Left lung (tissue), 10 donors: ENCODE measurements around the gene FNBP1L. TPM values are rescaled to one million over a fixed set of nuclear protein-coding genes. Genes with fewer than 3 reads are reported as not detected.

ENCODE experiments used
- ATAC-seq: fragments of 200-7000 bp; cut with Tn5 transposase; one replicate; pipeline ENCODE4 v1.9.1; 2020; ENCODE audit warnings: moderate library complexity
- DNase-seq, 4 donors: peaks; one replicate each; pipeline ENCODE4 v3.0.0-alpha.2; 2013 to 2020
- H3K27ac ChIP-seq, 2 donors: fragments of 200-600 bp; sonication (generic) in 1 of 2; one replicate each; pipeline versions ENCODE4 v1.5.0 to v1.8.0; 2020 to 2021
- H3K27me3 ChIP-seq, 2 donors: fragments of 200-600 bp; sonication (generic) in 1 of 2; one replicate each; pipeline versions ENCODE4 v1.5.0 to v1.8.0; 2020 to 2021
- H3K36me3 ChIP-seq, 2 donors: fragments of 200-600 bp; sonication (generic) in 1 of 2; one replicate each; pipeline versions ENCODE4 v1.5.0 to v1.8.0; 2020 to 2021
- H3K4me1 ChIP-seq, 2 donors: fragments of 200-600 bp; one replicate each; pipeline ENCODE4 v1.8.0; 2021
- H3K4me3 ChIP-seq, 2 donors: fragments of 200-600 bp; sonication (generic) in 1 of 2; one replicate each; pipeline versions ENCODE4 v1.5.0 to v1.8.0; 2020 to 2021; ENCODE audit warnings: mild to moderate bottlenecking in 1 of 2
- H3K9me3 ChIP-seq, 2 donors: fragments of 200-600 bp; sonication (generic) in 1 of 2; one replicate each; pipeline versions ENCODE4 v1.5.0 to v1.8.0; 2020 to 2021
- CTCF ChIP-seq, 2 donors: fragments of 200-600 bp; sonication (generic) in 1 of 2; IDR thresholded peaks; one replicate each; pipeline versions ENCODE4 v1.5.0 to v1.8.0; 2021; ENCODE audit warnings: antibody characterized with exemption in 2 of 2
- intact Hi-C, 2 donors: fragments of 100-400 bp; cut with DNase I; formaldehyde crosslinking; loops; one replicate each; pipeline versions ENCODE4 v1.11.2 to v1.14.2; 2022
- polyA plus RNA-seq, 6 donors: library from polyadenylated mRNA; unstranded; fragments of 120-200 nt; gene quantifications; one replicate each; pipeline ENCODE4 v1.2.1, GENCODE V29; 2013; ENCODE audit not compliant: insufficient read length in 6 of 6
- total RNA-seq, 2 donors: library from RNA; stranded (reverse); fragmentation: NEBNext Ultra II Directional; extraction: Animal tissue kit (Norgen Biotek cat#: 25700); gene quantifications; one replicate each; pipeline ENCODE4 v1.2.1, GENCODE V29; 2021
- donor health status: DM: no; HTN: yes; CAD: no.
- donor health status: DM: no; HTN: no; CAD: no.

Gene FNBP1L
- total and polyA plus RNA-seq, 8 donors = 26.9 to 126 (median 112) TPM

GRCh38 chr1:93483200-93483599 is 35.3 kb downstream of the FNBP1L start:
- Histone ChIP-seq H3K4me3 (no peak overlapping the region), H3K27me3 (no peaks in the 10 kb centered on the region), H3K36me3 (no peaks in the 10 kb centered on the region), H3K9me3 (peaks cover 0 to 20% of the 10 kb centered on the region in 2 donors), H3K27ac (no peak overlapping the region), H3K4me1 (no peaks in the 10 kb centered on the region)
- ATAC-seq = no peak
- no peak for TF ChIP-seq CTCF (IDR thresholded peaks at IDR 0.05)
- no peak for DNase-seq
- intact Hi-C loops = no loop called here

GRCh38 chr1:93483606-93484005 is 35.7 kb downstream of the FNBP1L start:
- intact Hi-C loops = no loop called here
- no peaks in the 10 kb centered on the region for H3K36me3 ChIP-seq
- H3K9me3 ChIP-seq = peaks cover 0 to 17% of the 10 kb centered on the region in 2 donors
- H3K4me1 ChIP-seq = no peaks in the 10 kb centered on the region
- H3K27me3 ChIP-seq = no peaks in the 10 kb centered on the region
- no peak for ATAC-seq
- no peak overlapping the region for H3K27ac ChIP-seq
- H3K4me3 ChIP-seq = no peak overlapping the region
- no peak for DNase-seq
- no peak for TF ChIP-seq CTCF (IDR thresholded peaks at IDR 0.05)

- no peak for TF ChIP-seq CTCF (IDR thresholded peaks at IDR 0.05)
- H3K4me3 ChIP-seq = no peak overlapping the region
- no peak for DNase-seq
- no peaks in the 10 kb centered on the region for H3K36me3 ChIP-seq
- intact Hi-C loops = no loop called here
- ATAC-seq = no peak
- no peak overlapping the region for H3K27ac ChIP-seq
- H3K4me1 ChIP-seq = no peaks in the 10 kb centered on the region
- no peaks in the 10 kb centered on the region for H3K9me3 ChIP-seq
- no peaks in the 10 kb centered on the region for H3K27me3 ChIP-seq
These were observed 40.3 kb downstream of the FNBP1L start for GRCh38 chr1:93488207-93488606.

GRCh38 chr1:93489756-93490155 is 41.8 kb downstream of the FNBP1L start:
- TF ChIP-seq CTCF (IDR thresholded peaks at IDR 0.05) = no peak
- ATAC-seq = no peak
- intact Hi-C loops = no loop called here

GRCh38 chr1:93490357-93490756 is 42.4 kb downstream of the FNBP1L start:
- no peaks in the 10 kb centered on the region for H3K4me1 ChIP-seq
- H3K9me3 ChIP-seq = no peaks in the 10 kb centered on the region
- no peak overlapping the region for H3K27ac ChIP-seq
- no peak for DNase-seq
- H3K4me3 ChIP-seq = no peak overlapping the region
- TF ChIP-seq CTCF (IDR thresholded peaks at IDR 0.05) = no peak
- H3K36me3 ChIP-seq = no peaks in the 10 kb centered on the region
- ATAC-seq = no peak
- intact Hi-C loops = no loop called here
- H3K27me3 ChIP-seq = no peaks in the 10 kb centered on the region

More at GRCh38 chr1:93489756-93490155, 41.8 kb downstream of the FNBP1L start:
- no peak overlapping the region for H3K4me3 ChIP-seq
- no peaks in the 10 kb centered on the region for H3K4me1 ChIP-seq
- H3K27ac ChIP-seq = no peak overlapping the region
- no peak for DNase-seq
- no peaks in the 10 kb centered on the region for H3K9me3 ChIP-seq
- no peaks in the 10 kb centered on the region for H3K27me3 ChIP-seq
- H3K36me3 ChIP-seq = no peaks in the 10 kb centered on the region
